Activated CD4-positive, alpha-beta T cell treated with anti-CD3 and anti-CD28 coated beads, Interleukin-2, amount 50 U/mL, for 24 hours (primary cell): ENCODE data around the gene OR2M3.
"Not testable (repeated sequence)": the region's sequence is repeated elsewhere in the genome, so short reads cannot be mapped to it uniquely, and the experiment has no call there.

Experiments
- DNase-seq, 2 donors: peaks; one replicate each; pipeline ENCODE4 v3.0.0-alpha.2; 2020; ENCODE audit warnings: low read depth in 1 of 2, low spot score in 1 of 2

The OR2M3 gene, protein sequence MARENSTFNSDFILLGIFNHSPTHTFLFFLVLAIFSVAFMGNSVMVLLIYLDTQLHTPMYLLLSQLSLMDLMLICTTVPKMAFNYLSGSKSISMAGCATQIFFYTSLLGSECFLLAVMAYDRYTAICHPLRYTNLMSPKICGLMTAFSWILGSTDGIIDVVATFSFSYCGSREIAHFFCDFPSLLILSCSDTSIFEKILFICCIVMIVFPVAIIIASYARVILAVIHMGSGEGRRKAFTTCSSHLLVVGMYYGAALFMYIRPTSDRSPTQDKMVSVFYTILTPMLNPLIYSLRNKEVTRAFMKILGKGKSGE

DNA sequence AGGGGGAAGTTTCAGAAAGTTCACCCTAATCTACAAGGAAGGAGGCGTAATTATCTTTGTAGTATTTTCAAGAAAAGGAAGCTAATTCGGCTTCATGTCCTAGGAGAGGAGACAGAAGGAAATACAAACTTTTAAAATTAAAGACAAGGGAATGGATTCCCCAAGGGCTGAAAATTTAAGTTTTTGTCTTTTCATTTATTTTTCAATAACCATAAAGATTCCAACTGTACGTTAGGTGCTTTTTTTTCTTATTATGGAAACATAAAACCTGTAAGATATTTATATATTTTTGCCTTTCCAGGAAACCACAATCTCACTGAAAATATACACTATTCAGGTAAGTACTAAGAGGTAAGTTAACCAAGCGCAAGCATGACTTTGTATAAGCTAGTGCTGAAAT lies at the start of gene OR2M3:
Gene OR2M3 (plus strand): TSS at position 301 of the 400 bp plus-strand sequence. CDS start 5,803 bp downstream, outside the sequence.
- DNase-seq, result no peak

DNA sequence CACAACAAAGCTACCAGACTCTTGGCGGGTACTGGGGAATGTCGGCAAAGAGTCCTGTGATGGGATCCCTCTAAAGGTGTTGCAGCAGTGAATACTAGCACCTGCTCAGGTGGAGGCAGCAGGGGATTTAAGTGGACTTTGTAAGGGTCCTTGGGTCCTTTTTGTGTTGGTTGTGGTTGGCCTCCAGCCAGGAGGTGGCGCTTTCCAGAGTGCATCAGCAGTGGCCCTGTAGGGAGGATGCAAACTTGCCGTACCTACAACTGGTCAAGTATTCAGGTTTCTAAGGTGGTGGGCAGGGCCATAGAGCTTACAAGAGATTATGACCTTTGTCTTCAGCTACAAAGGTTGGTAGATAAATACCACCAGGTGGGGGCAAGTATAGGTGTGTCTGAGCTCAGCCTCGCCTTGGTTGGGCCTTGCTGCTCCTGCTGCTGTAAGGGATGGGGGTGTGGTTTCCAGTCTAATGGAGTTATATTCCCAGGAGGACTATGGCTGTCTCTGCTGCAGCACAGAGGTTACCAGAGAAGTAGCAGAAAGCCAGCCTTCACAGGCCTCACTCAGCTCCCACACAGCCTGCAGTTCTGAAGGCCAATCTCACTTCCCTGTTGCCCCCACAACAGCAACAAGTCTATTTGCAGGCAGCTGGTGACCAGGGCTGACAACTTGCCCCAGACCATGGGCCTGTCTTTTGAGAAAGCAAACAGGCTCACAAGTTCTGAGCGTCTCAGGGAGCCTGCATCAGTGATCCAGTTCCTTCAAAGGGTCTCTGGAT lies 44.8 kb upstream of the OR2M3 start:
- DNase-seq, result no peak

- no peak for DNase-seq
These were observed 41.1 kb upstream of the OR2M3 start for GRCh38 chr1:248155927-248156326.

DNA sequence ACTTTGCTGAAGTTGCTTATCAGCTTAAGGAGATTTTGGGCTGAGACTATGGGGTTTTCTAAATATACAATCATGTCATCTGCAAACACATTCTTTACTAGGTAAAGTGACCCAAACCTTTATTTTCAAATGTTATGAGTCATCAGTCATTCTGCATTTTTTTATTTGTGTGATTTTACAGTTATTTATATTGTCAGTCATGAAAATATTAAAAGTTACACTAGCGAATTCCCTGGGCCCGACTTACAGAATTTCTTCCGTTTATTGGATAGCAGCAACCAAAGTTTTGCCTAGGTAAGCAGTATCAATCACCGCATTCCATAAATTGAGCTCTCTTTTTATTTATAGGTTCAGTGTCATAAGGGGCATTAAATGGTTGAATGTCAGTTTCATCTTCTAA lies 38.3 kb upstream of the OR2M3 start:
- no peak for DNase-seq

- no peak for DNase-seq
These were observed 33.0 kb upstream of the OR2M3 start for GRCh38 chr1:248164031-248164430.

GRCh38 chr1:248165186-248165585 lies 31.9 kb upstream of the OR2M3 start:
- no peak for DNase-seq

GRCh38 chr1:248174521-248174920 lies 22.5 kb upstream of the OR2M3 start, which contains the start of gene OR2M2:
TSS of gene OR2M2 (plus strand) at chr1:248174821. CDS start at chr1:248179986, 5,165 bp downstream.
- DNase-seq, result no peak

- no peak for DNase-seq
These were observed 13.1 kb upstream of the OR2M3 start for GRCh38 chr1:248183996-248184395.

GRCh38 chr1:248187363-248187762 lies 9.7 kb upstream of the OR2M3 start:
- no peak for DNase-seq

DNA sequence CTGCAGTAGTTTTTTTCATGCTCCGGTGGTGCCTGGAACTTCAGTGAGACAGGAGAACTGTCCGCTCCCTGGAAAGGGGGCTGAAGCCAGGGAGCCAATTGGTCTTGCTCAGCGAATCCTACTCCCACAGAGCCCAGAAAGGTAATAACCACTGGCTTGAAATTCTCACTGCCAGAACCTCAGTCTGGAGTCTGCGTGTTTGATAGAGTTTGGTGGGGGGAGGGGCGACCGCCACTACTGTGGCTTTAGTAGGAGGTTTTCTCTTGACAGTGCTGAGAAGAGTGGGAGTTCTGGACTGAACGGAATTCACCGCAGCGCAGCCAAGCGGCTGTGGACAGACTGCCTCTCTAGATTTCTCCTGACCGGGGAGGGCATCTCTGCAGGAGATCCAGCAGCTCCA lies 8.0 kb upstream of the OR2M3 start:
- no peak for DNase-seq

DNA sequence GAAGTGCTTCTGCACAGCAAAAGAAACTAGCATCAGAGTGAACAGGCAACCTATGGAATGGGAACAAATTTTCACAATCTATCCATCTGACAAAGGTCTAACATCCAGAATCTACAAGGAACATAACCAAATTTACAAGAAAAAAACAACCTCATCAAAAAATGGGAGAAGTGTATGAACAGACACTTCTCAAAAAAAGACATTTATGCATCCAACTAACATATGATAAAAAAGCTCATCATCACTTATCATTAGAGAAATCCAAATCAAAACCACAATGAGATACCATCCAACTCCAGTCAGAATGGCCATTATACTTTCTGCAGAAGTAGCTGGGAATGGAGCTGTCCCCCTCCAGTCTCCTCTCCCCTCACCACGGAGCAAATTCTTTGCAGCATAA lies 2.9 kb upstream of the OR2M3 start:
- DNase-seq, result no peak

GRCh38 chr1:248215880-248216279 lies 18.8 kb downstream of the OR2M3 start:
- no peak for DNase-seq

DNA sequence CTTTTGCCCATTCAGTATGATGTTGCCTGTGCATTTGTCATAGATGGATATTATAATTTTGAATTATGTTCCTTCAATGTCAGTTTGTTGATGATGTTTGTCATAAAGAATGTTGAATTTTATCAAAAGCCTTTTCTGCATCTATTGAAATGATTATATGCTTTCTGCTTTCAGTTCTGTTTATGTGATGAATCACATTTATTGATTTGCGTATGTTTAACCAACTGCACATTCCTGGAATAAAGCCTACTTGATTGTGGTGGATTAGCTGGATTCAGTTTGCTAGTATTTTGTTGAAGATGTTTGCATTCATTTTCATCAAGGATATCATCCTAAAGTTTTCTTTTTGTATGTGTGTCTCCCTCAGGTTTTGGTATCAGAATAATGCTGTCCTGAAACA lies 28.5 kb downstream of the OR2M3 start:
- DNase-seq, result no peak

DNA sequence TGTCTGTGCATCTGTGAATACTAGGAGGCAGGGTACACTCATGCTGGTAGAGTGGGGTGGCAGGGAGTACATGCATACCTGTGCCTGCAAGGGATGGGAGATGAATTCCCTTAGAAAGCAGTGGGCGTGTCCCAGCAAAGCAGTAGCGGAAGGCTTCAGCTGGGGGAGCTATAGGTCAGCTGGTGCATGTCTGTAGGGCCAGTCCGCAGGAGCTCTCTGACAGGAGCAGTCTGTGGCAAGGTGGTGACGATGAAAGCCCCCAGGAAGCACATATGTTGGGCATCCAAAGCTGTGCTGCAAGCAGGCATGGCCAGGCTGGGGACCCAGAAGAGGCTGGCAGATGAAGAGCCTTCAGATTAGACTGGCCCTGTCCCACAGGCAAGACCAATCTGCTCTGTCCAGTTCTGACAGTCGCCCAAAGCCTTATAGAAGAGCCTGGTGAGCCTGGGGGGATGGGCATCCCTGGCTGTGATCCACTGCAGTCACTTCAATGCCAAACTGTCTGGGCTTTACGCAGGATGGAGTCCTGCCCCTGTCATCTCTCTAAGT lies 32.4 kb downstream of the OR2M3 start:
- DNase-seq, result no peak

DNA sequence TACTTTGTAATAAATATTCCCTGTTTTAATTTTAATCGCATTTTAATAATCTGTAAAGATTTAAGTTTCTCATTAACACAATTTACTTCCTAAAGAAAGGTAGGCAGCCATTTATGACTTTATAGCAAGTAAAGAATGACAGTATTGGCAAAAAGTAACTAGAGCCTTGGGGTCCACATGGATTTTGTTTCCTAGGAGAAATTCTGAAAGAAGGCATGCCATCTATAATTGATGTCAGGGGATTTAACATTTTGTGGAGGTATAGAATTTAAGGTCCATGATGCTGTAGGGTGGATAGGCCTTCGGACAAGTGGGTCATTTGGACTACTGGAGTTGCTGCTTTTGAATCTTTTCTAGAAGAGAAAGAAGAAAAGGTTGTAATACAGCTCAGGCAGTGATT lies 34.1 kb downstream of the OR2M3 start, which contains the start of gene OR2M4:
Gene OR2M4 (plus strand): TSS at position 301 of the 400 bp plus-strand sequence. CDS start 7,512 bp downstream, outside the sequence.
- DNase-seq, result no peak

DNA sequence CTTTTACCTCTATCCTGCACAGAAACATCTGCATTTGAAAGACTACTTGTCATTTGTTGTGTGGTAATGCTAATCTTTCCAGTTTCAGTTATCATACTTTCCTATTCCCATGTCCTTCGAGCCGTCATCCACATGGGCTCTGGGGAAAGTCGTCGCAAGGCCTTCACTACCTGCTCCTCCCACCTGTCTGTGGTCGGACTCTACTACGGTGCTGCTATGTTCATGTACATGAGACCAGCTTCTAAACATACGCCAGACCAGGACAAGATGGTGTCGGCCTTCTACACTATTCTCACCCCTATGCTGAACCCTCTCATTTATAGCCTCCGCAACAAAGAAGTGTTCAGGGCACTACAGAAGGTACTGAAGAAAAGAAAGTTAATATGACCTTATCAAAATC lies 42.4 kb downstream of the OR2M3 start:
- DNase-seq, result no peak

GRCh38 chr1:248243204-248243603 lies 46.1 kb downstream of the OR2M3 start:
- DNase-seq, result no peak

- not testable (repeated sequence) for DNase-seq
These were observed 62.2 kb downstream of the OR2M3 start for GRCh38 chr1:248259309-248259708.
